GM12891 (cell line): ENCODE data around the gene CA5A.

ENCODE experiments used
- POLR2A ChIP-seq: IDR thresholded peaks from 2 replicates; pipeline ENCODE4 v1.6.1; 2011; ENCODE audit warnings: low read depth, low read length, control low read depth
- POLR2AphosphoS5 ChIP-seq: IDR thresholded peaks from 2 replicates; pipeline ENCODE4 v1.6.1; 2011; ENCODE audit warnings: low read depth, low read length, control low read depth
- TAF1 ChIP-seq: IDR thresholded peaks from 2 replicates; pipeline ENCODE4 v1.6.1; 2011; ENCODE audit warnings: low read depth, low read length, control low read depth

DNA sequence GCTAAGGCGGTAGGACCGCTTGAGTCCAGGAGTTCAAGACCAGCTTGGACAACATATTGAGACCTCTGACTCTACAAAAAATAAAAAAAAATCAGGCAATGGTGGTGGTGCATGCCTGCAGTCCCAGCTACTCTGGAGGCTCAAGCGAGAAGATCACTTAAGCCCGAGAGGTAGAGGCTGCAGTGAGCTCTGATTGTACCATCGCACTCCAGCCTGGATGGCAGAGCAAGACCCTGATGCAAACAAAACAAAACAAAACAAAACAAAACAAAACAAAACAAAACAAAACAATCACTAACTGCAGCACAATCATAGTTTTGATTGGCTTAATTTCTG is 12.4 kb upstream of the CA5A start:
- TF ChIP-seq POLR2AphosphoS5, result no peak
- TF ChIP-seq POLR2A, result no peak
- TF ChIP-seq TAF1, result no peak
